ENCODE data around the gene ADORA2B. TPM values are rescaled to one million over a fixed set of nuclear protein-coding genes. Genes with fewer than 3 reads are reported as not detected.

The ADORA2B gene
- total RNA-seq, 6 experiments from 2014 or later, result 0.16 to 0.62 (median 0.37) TPM; not detected in 1

DNA sequence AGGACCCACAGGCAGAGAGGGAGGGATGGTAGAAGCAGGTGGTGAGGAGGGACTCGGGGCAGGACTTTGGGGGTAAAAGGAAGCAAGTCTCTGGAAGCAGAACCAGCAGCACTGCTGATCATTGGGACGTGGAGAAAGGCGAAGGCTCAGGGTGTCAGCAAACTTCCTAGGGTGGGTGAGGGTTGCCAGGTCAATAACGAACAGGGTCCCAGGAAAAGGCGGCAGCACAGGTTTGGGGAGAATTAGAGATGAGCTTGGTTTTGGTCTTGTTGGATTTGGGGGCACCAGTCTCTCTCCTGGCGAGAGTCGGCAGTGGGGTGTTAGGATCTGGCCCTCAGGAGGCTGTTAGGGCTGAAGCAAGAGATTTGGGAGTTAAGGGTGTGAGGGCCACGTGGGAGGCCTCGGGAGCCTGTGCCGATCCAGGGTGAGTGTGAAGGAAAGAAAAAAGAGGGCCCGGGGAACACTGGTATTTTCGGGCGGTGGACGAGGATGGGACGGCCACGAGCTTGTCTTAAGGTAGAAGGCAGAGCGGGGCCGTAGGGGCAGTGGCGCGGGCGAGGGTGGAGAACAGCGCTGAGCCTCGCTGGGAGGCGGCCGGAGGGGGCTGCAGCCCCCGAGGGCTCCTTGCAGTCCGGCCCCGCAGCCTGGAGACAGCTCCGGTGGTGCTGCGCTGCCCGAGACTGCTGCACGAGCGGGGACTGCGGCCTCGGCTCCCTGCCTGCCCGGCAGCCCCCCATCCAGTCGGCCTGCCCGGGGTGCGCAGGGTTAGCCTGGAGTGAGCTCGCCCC lies 765 bp upstream of the ADORA2B start:
- Histone ChIP-seq H3K4me3 (peak overlapping the region; percentile 46 to 59 (median 49)), H3K36me3 (no peaks in the 10 kb centered on the region), H3K27ac (no peak overlapping the region), H3K4me1 (peaks cover 0 to 10% (median 3%) of the 10 kb centered on the region in 4 donors), H3K27me3 (no peaks in the 10 kb centered on the region), H3K9me3 (no peaks in the 10 kb centered on the region)
- DNase-seq (no peak), ATAC-seq (no peak)
- TF ChIP-seq POLR2A (IDR thresholded peaks at IDR 0.05) (no peak), CTCF (IDR thresholded peaks at IDR 0.05) (no peak)
- WGBS (ENCODE audit: insufficient coverage, low coverage, low lambda C conversion rate, missing lambda C conversion rate), result 26% methylated on average over 18 of the region's 40 CpGs
- intact Hi-C loops (cut with DNase I), result loop anchor here in 1 of 2 donors (10.0 kb wide), 1 partner anchor 51 kb away; the partner anchor contains the start of genes TTC19 and ZSWIM7

- peaks cover 0 to 10% (median 3%) of the 10 kb centered on the region in 4 donors for H3K4me1 ChIP-seq
- H3K27me3 ChIP-seq, result no peaks in the 10 kb centered on the region
- H3K9me3 ChIP-seq, result no peaks in the 10 kb centered on the region
- DNase-seq (no peak), ATAC-seq (peak; percentile 1 to 12 (median 4))
- peak overlapping the region; percentile 46 to 59 (median 49) for H3K4me3 ChIP-seq
- no peaks in the 10 kb centered on the region for H3K36me3 ChIP-seq
- whole genome bisulfite sequencing (ENCODE audit: insufficient coverage, low coverage, low lambda C conversion rate, missing lambda C conversion rate), result 10% methylated on average over 4 of the region's 64 CpGs
- no peak overlapping the region for H3K27ac ChIP-seq
- no peak for TF ChIP-seq CTCF (IDR thresholded peaks at IDR 0.05)
- no peak for TF ChIP-seq POLR2A (IDR thresholded peaks at IDR 0.05)
- intact Hi-C loops (cut with DNase I), result loop anchor here in 1 of 2 donors (10.0 kb wide), 1 partner anchor 49 kb away; the partner anchor contains the start of genes TTC19 and ZSWIM7
Observed at GRCh38 chr17:15945527-15946191, 729 bp downstream of the ADORA2B start.

DNA sequence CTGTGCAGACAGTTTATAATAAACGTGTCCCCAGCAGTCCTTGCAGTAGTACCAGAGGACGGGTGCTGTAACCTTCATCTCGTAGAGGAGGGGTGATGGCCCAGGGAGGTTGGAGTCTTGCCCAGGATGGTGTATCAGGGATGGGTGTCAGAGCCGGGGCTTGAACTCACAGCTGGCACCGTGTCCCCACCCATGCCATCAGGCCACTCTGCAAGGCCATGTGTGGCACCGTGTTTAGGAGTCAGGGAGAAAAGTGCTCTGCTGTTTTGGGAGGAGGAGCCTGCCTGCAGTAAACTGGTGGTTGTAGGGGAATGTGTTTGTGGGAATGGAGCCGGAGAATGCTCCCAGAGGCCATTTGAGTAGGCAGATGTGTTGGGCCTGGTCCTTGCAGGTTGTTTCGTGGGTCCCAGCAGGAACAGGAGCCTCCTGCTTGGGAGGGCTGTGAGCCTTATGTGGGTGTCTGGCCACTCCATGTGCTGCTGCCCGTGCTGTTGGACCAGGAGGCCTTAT lies 1.7 kb downstream of the ADORA2B start:
- intact Hi-C loops (cut with DNase I), result loop anchor here in 1 of 2 donors (10.0 kb wide), 1 partner anchor 48 kb away; the partner anchor contains the start of genes TTC19 and ZSWIM7
- peaks cover 0 to 10% (median 3%) of the 10 kb centered on the region in 4 donors for H3K4me1 ChIP-seq
- TF ChIP-seq POLR2A (IDR thresholded peaks at IDR 0.05) (no peak), CTCF (IDR thresholded peaks at IDR 0.05) (no peak)
- DNase-seq (no peak), ATAC-seq (no peak)
- H3K36me3 ChIP-seq, result no peaks in the 10 kb centered on the region
- WGBS (ENCODE audit: insufficient coverage, low coverage, low lambda C conversion rate, missing lambda C conversion rate), result 58% methylated on average over 5 of the region's 9 CpGs
- H3K27ac ChIP-seq, result no peak overlapping the region
- no peak overlapping the region for H3K4me3 ChIP-seq
- no peaks in the 10 kb centered on the region for H3K9me3 ChIP-seq
- no peaks in the 10 kb centered on the region for H3K27me3 ChIP-seq

DNA sequence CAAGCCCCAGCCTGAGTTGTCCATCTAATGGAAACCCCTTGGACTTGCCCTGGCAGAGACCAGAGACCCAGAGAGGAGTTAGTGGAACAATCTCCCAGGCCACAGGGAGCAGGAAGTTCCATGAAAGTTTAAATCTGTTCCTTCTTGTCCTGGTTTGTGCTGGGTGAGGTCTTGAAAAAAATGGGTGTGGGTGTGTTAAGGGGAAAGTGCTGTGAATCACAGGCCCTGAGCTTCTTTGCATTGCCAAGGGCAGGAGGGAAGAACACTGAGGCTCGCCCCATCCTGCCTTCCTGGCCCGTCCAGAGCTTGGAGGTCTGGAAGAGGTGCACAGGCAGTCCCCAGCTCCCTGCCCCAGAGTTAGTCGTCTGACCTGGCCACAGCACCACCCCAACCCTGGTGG lies 2.3 kb downstream of the ADORA2B start:
- no peak for ATAC-seq
- no peaks in the 10 kb centered on the region for H3K9me3 ChIP-seq
- DNase-seq, result no peak
- TF ChIP-seq CTCF (IDR thresholded peaks at IDR 0.05) (no peak), POLR2A (IDR thresholded peaks at IDR 0.05) (no peak)
- H3K4me1 ChIP-seq, result peaks cover 0 to 10% (median 3%) of the 10 kb centered on the region in 4 donors
- H3K27me3 ChIP-seq, result no peaks in the 10 kb centered on the region
- no peaks in the 10 kb centered on the region for H3K36me3 ChIP-seq
- no CpG with 5 or more reads among the region's 3 CpGs for WGBS (ENCODE audit: insufficient coverage, low coverage, low lambda C conversion rate, missing lambda C conversion rate)
- no peak overlapping the region for H3K4me3 ChIP-seq
- no peak overlapping the region for H3K27ac ChIP-seq
- intact Hi-C loops (cut with DNase I), result loop anchor here in 1 of 2 donors (10.0 kb wide), 1 partner anchor 48 kb away; the partner anchor contains the start of genes TTC19 and ZSWIM7

All from right lobe of liver (tissue), 6 donors.